ENCODE results near the gene TAF4. TPM values are rescaled to one million over a fixed set of nuclear protein-coding genes. Genes with fewer than 3 reads are reported as not detected.

Gene TAF4
- total RNA-seq, 4 donors from 2014 or later: 7.7 to 16.0 (median 10.7) TPM

DNA sequence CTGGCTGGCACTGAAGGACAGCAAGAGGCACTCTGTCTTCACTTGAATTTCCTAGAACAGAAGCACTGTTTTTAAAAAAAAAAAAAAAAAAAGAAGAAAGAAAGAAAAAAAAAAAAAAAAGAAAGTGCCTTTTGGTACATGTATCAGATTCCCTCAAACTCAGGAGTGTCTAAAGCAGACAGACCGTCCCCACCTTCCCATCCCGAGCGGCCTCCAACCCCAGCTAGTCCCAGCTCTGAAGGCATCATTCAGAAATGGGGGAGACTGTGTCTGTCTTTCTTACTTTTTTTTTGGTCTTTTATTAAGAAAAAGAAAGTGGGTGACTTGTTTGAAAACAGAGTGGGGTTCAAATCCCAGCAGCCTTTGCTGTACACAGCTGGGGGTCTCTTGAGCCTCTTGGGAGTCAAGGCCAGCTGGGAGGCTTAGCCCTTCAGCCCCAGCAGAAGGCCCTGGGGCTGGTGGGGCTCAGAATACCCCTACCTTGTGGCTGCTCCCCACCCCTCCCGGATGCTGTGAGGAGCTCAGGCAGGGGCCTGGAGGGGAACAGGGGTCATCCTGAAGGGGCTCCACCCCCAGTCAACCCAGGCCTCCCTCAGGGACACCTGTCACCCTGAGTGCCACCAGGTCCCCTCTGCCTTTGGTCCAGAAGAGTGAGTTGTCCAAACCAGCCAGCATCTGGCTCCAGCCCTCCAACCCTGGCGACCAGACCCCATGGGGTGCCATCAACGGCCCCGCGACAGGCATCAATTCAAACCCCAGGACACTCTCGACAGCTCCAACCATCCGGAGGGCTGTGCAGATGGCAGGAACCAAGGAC lies 128.3 kb downstream of the TAF4 start:
- TF ChIP-seq, protein P1, sequence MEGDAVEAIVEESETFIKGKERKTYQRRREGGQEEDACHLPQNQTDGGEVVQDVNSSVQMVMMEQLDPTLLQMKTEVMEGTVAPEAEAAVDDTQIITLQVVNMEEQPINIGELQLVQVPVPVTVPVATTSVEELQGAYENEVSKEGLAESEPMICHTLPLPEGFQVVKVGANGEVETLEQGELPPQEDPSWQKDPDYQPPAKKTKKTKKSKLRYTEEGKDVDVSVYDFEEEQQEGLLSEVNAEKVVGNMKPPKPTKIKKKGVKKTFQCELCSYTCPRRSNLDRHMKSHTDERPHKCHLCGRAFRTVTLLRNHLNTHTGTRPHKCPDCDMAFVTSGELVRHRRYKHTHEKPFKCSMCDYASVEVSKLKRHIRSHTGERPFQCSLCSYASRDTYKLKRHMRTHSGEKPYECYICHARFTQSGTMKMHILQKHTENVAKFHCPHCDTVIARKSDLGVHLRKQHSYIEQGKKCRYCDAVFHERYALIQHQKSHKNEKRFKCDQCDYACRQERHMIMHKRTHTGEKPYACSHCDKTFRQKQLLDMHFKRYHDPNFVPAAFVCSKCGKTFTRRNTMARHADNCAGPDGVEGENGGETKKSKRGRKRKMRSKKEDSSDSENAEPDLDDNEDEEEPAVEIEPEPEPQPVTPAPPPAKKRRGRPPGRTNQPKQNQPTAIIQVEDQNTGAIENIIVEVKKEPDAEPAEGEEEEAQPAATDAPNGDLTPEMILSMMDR (IDR thresholded peaks at IDR 0.05; ENCODE audit: low read depth): no peak

DNA sequence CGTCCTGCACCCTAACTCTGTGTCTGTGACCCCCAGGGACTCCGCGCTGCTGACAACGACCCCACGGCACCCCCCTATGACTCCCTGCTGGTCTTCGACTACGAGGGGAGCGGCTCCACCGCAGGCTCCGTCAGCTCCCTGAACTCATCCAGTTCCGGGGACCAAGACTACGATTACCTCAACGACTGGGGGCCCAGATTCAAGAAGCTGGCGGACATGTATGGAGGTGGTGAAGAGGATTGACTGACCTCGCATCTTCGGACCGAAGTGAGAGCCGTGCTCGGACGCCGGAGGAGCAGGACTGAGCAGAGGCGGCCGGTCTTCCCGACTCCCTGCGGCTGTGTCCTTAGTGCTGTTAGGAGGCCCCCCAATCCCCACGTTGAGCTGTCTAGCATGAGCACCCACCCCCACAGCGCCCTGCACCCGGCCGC lies 129.0 kb downstream of the TAF4 start:
- TF ChIP-seq, protein P1 (IDR thresholded peaks at IDR 0.05; ENCODE audit: low read depth): no peak

DNA sequence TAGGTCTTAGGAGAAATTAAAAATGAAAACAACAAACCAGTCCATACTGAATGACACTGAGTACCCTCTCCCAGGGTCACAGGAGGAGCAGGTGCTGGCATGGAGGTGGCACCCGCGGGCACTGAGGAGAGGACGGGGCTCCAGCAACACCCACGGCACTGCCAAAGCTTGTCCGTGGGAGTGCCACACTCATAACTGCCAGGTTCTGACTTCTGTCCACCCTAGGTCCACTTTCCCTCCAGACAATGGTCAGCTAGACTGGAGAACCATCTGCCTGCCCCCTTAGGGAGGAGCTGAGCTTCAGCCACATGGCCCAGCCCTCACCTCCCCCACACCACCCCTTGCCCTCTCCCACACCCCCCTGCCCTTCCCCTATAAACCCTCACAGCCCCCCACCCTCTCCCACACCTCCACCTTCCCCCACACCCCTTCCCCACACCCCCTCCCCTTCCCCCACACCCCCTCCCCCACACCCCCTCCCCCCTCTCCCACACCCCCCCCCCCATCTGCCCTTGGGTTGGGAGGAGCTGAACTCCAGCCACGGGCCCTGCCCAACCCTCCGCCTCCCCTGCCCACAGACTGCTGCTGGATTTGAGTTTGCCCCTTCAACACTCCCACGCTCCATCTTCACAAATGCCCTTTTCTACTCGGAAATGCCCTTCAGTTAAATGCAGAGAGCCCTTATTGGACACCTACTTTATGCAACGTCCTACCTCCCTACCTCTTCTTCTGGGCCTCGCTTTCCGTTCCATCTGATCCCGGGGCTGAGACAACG lies 129.6 kb downstream of the TAF4 start:
- TF ChIP-seq, protein P1 (IDR thresholded peaks at IDR 0.05; ENCODE audit: low read depth): no peak

DNA sequence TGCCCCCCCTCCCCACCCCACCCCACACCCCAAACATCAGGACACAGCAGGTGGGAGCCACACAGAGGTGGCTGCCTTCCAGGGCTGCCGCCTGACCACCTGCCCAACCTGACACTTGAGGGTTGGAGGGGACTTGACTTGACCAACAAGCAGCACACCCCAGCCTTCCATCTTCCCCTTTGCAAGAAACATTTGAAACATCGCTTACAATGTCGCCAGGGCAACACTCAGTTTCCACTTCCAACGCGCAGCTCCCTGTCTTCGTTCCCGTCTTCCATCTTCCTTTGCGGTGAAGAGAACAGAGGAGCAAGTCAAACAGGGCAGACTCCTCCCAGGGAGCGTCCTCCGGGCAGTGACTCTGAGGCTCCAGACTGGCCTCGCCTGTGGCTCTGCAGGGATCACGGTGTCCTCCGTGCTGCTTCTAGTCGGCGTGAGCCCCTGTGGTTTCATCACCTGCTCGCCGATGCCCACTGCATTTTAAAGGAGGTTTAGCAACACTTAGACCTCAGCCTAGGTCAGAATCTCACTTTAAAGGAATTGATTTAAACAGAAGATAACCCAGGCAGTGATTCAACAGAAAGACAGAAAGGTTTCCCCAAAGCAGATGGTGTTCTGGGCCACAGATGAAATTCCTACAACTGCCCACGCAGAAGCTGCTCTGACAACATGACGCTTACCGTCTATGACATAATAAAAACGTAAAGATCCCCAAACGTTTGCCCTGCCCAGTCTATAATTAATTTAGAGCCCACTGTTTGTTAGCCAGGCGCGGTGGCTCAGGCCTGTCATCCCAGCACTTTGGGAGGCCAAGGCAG lies 130.8 kb downstream of the TAF4 start:
- TF ChIP-seq, protein P1 (IDR thresholded peaks at IDR 0.05; ENCODE audit: low read depth): no peak

DNA sequence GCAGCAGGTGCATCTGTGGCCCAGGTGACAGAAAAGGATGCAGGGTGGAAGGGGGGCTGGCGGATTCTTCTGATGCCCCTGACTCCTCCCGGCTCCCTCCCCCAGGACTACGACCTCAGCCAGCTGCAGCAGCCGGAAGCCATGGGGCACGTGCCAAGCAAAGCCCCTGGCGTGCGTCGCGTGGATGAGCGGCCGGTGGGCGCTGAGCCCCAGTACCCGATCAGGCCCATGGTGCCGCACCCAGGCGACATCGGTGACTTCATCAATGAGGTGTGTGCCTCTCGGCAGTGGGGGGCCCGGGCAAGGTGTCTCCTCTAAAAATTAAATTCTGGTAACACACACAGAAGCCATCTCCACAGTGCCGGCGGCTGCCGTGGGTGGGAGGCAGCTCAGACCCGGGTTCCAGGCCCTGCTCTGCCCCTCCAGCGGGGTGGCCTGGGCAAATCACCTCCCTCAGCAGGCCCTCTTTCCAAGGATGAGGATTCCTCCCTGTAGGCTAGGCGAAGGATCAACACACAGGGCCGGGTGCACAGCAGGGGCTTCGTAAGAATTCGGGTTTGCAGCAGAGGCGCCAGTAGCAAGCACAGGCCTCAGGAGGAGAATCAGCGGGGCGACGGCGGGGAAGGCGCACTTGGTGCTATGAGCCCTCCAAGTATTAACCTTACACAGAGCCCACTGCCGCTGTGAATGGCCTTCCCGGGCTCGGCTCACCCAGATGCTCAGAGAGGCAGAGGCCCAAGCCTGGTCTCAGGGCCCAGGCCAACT lies 131.5 kb downstream of the TAF4 start:
- TF ChIP-seq, protein P1 (IDR thresholded peaks at IDR 0.05; ENCODE audit: low read depth): no peak

DNA sequence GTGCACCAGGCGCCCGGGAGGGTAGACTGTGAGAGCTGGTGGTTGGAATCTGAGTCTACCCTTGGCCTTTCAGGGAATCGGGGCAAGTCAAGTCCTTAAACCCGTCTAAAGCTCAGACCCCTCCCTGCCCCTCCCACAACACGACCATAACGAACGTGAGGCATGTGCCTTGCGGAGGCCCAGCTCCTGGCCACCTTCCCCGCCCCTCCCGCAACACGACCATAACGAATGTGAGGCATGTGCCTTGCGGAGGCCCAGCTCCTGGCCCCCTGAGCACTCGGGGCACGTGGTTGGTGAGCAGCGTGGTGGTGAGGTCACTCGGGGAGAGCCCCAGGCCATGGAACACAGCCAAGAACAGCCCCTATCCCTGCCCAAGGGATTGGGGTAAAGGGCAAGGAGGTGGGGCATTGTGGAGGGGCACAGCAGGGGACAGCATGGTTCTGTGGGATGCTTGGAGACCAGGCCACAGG lies 132.2 kb downstream of the TAF4 start:
- TF ChIP-seq, protein P1 (IDR thresholded peaks at IDR 0.05; ENCODE audit: low read depth): no peak
